ENCODE measurements around the gene BPTF.

The BPTF gene

GRCh38 chr17:67999291-67999911, 174.1 kb downstream of the BPTF start:
- POLR2A ChIA-PET, result no interaction called here
- Histone ChIP-seq H3K4me1 (ENCODE audit: control insufficient read depth, insufficient read depth, low read length) (peaks cover 10% of the 10 kb centered on the region), H3K4me3 (ENCODE audit: low read depth, low read length) (no peak overlapping the region), H3K27ac (ENCODE audit: extremely low read depth, low read depth, low read length) (no peak overlapping the region), H3K36me3 (ENCODE audit: control insufficient read depth in 2 of 2, insufficient read depth in 1 of 2, low read length in 2 of 2) (no peaks in the 10 kb centered on the region), H3K9me3 (ENCODE audit: control insufficient read depth, insufficient read depth, low read depth, low read length) (no peaks in the 10 kb centered on the region)
- TF ChIP-seq ZEB2 (tag by site-specific recombination; IDR thresholded peaks at IDR 0.05) (0 out of 2 replicates have a peak, but pooled peaks have one; percentile 12), ZNF785 (tag by site-specific recombination; IDR thresholded peaks at IDR 0.05) (no peak), ZNF19 (tag by site-specific recombination; IDR thresholded peaks at IDR 0.05; ENCODE audit: low read depth) (no peak), GLIS2 (tag by site-specific recombination; IDR thresholded peaks at IDR 0.05) (no peak), ZNF248 (tag by site-specific recombination; IDR thresholded peaks at IDR 0.05) (no peak), ZNF121 (tag by site-specific recombination; IDR thresholded peaks at IDR 0.05) (no peak), ZNF513 (tag by site-specific recombination; IDR thresholded peaks at IDR 0.05) (no peak), ZBTB7A (tag by site-specific recombination; IDR thresholded peaks at IDR 0.05; ENCODE audit: low read depth) (no peak), OSR2 (tag by site-specific recombination; IDR thresholded peaks at IDR 0.05) (no peak), ZFP41 (tag by site-specific recombination; IDR thresholded peaks at IDR 0.05; ENCODE audit: borderline replicate concordance) (no peak), ZNF423 (tag by site-specific recombination; IDR thresholded peaks at IDR 0.05) (no peak), MZF1 (tag by site-specific recombination; IDR thresholded peaks at IDR 0.05; ENCODE audit: borderline replicate concordance) (no peak), ZNF664 (tag by site-specific recombination; IDR thresholded peaks at IDR 0.05) (peak; percentile 90)
- CTCF ChIA-PET, result interaction anchor here (7.0 kb wide), 1 partner anchor 12 kb away, joined by 42 read pairs; no protein-coding TSS in a partner anchor

GRCh38 chr17:68004201-68004600, 178.9 kb downstream of the BPTF start:
- Histone ChIP-seq H3K4me1 (ENCODE audit: control insufficient read depth, insufficient read depth, low read length) (no peaks in the 10 kb centered on the region), H3K9me3 (ENCODE audit: control insufficient read depth, insufficient read depth, low read depth, low read length) (no peaks in the 10 kb centered on the region), H3K4me3 (ENCODE audit: low read depth, low read length) (no peak overlapping the region), H3K36me3 (ENCODE audit: control insufficient read depth in 2 of 2, insufficient read depth in 1 of 2, low read length in 2 of 2) (no peaks in the 10 kb centered on the region), H3K27ac (ENCODE audit: extremely low read depth, low read depth, low read length) (no peak overlapping the region)
- CTCF ChIA-PET, result interaction anchor here (0.6 kb wide), 1 partner anchor 18 kb away, joined by 3 read pairs; no protein-coding TSS in a partner anchor
- POLR2A ChIA-PET, result interaction anchor here (0.6 to 0.7 kb wide), 2 partner anchors 11 to 1426 kb away, joined by 3 to 11 read pairs; no protein-coding TSS in a partner anchor
- no peak for TF ChIP-seq ZNF221 (tag by site-specific recombination; IDR thresholded peaks at IDR 0.05; ENCODE audit: borderline replicate concordance)
- TF ChIP-seq ZNF354C (tag by site-specific recombination; IDR thresholded peaks at IDR 0.05; ENCODE audit: borderline replicate concordance, low read depth), result no peak
- no peak for TF ChIP-seq ZNF280D (tag by site-specific recombination; IDR thresholded peaks at IDR 0.05)
- TF ChIP-seq ZNF768 (tag by site-specific recombination; IDR thresholded peaks at IDR 0.05), result no peak
- no peak for TF ChIP-seq ZNF571 (tag by site-specific recombination; IDR thresholded peaks at IDR 0.05)
- no peak for TF ChIP-seq ZNF707 (tag by site-specific recombination; IDR thresholded peaks at IDR 0.05)
- no peak for TF ChIP-seq ZNF18 (tag by site-specific recombination; IDR thresholded peaks at IDR 0.05)
- no peak for TF ChIP-seq ZNF394 (tag by site-specific recombination; IDR thresholded peaks at IDR 0.05; ENCODE audit: borderline replicate concordance)
- no peak for TF ChIP-seq YY1 (tag by site-specific recombination; IDR thresholded peaks at IDR 0.05)
- TF ChIP-seq ZNF292 (tag by site-specific recombination; IDR thresholded peaks at IDR 0.05; ENCODE audit: borderline replicate concordance, low read depth), result no peak
- TF ChIP-seq ZNF26 (tag by site-specific recombination; IDR thresholded peaks at IDR 0.05), result no peak
- no peak for TF ChIP-seq ZBTB21 (tag by site-specific recombination; IDR thresholded peaks at IDR 0.05)
- TF ChIP-seq ZNF830 (tag by site-specific recombination; IDR thresholded peaks at IDR 0.05; ENCODE audit: low read depth), result no peak
- TF ChIP-seq ZNF677 (tag by site-specific recombination; IDR thresholded peaks at IDR 0.05), result no peak
- no peak for TF ChIP-seq GLI4 (tag by site-specific recombination; IDR thresholded peaks at IDR 0.05)
- no peak for TF ChIP-seq REPIN1 (tag by site-specific recombination; IDR thresholded peaks at IDR 0.05; ENCODE audit: low read depth)
